ENCODE results near the gene SLC1A7.
A peak's percentile ranks its signal among the peaks of the same experiment; 100 is the strongest.

SLC1A7 gene

GRCh38 chr1:53140451-53140850 is 2.0 kb downstream of the SLC1A7 start:
- TF ChIP-seq CTCF (IDR thresholded peaks at IDR 0.05; ENCODE audit: insufficient read depth, low read length, missing control alignments), result no peak
- no peak overlapping the region for H3K4me3 ChIP-seq (ENCODE audit: low read depth, low read length)
- ChIA-PET POLR2A (no interaction called here), CTCF (no interaction called here)
- no peak for DNase-seq (ENCODE audit: low read depth, low spot score)

- TF ChIP-seq CTCF (IDR thresholded peaks at IDR 0.05; ENCODE audit: insufficient read depth, low read length, missing control alignments), result no peak
- no peak overlapping the region for H3K4me3 ChIP-seq (ENCODE audit: low read depth, low read length)
- DNase-seq (ENCODE audit: low read depth, low spot score), result no peak
- POLR2A ChIA-PET, result no interaction called here
- CTCF ChIA-PET, result no interaction called here
Measured at GRCh38 chr1:53139951-53140361, 2.5 kb downstream of the SLC1A7 start.

DNA sequence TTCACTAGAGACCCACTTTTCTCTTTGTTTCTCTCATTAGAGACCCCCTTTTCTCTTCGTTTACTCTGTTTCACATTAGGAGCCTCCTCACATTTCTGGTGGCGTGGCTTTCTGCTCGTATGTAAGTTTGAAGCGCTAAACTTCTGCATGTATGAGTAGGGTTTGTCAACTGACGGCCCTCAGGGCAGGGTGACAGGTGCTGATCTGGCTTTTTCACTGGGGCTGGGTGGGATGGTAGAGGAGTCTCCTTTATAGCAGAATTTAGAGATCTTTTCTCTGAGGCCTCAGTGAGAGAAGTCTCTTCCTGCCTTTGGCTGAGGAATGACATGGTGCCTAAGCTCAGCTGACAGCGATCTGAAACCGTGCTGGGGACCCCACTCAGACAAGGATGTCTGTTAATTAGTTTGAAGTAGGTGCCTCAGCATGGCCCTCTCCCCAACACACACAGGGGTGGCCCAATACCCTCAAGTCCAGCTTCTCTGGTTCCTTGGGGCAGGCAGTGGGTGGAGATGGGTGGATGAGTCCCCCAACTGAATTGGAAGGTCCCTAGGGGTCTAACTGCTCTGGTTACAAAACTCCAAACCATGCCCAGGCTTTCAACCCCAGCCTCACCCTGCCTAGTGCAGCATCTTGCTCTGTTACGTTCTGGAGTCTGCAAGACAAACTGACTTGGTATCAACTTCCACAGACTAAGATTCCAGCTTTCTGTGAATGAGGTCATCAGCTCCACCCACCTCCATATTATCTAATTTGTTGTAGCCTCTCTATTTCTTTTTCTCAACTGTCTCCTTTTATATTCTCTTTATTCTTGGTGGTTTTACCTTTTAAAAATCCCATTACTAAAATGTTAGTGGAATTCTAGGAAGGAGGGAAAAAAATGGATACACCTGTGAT is 3.2 kb downstream of the SLC1A7 start:
- H3K4me3 ChIP-seq (ENCODE audit: low read depth, low read length), result no peak overlapping the region
- ChIA-PET POLR2A (no interaction called here), CTCF (interaction anchor here (1.2 kb wide), 1 partner anchor 92 kb away, joined by 4 read pairs; no protein-coding TSS in a partner anchor)
- DNase-seq (ENCODE audit: low read depth, low spot score), result no peak
- TF ChIP-seq CTCF (IDR thresholded peaks at IDR 0.05; ENCODE audit: insufficient read depth, low read length, missing control alignments), result no peak

GRCh38 chr1:53137729-53138128 is 4.7 kb downstream of the SLC1A7 start:
- CTCF ChIA-PET, result interaction anchor here (1.3 kb wide), 1 partner anchor 42 kb away, joined by 4 read pairs; no protein-coding TSS in a partner anchor
- POLR2A ChIA-PET, result interaction anchor here (1.0 kb wide), 1 partner anchor 8 kb away, joined by 3 read pairs; no protein-coding TSS in a partner anchor
- no peak for TF ChIP-seq CTCF (IDR thresholded peaks at IDR 0.05; ENCODE audit: insufficient read depth, low read length, missing control alignments)
- DNase-seq (ENCODE audit: low read depth, low spot score), result no peak
- no peak overlapping the region for H3K4me3 ChIP-seq (ENCODE audit: low read depth, low read length)

- POLR2A ChIA-PET, result no interaction called here
- no peak overlapping the region for H3K4me3 ChIP-seq (ENCODE audit: low read depth, low read length)
- CTCF ChIA-PET, result no interaction called here
- TF ChIP-seq CTCF (IDR thresholded peaks at IDR 0.05; ENCODE audit: insufficient read depth, low read length, missing control alignments), result no peak
- peak; percentile 85 for DNase-seq (ENCODE audit: low read depth, low spot score)
Measured at GRCh38 chr1:53135735-53136114, 6.7 kb downstream of the SLC1A7 start.

- DNase-seq (ENCODE audit: low read depth, low spot score), result no peak
- POLR2A ChIA-PET, result no interaction called here
- CTCF ChIA-PET, result no interaction called here
- no peak for TF ChIP-seq CTCF (IDR thresholded peaks at IDR 0.05; ENCODE audit: insufficient read depth, low read length, missing control alignments)
- H3K4me3 ChIP-seq (ENCODE audit: low read depth, low read length), result no peak overlapping the region
Measured at GRCh38 chr1:53134961-53135734, 7.3 kb downstream of the SLC1A7 start.

Data from AG04449 (cell line).